Subcutaneous abdominal adipose tissue (tissue), 5 donors: ENCODE results near the gene RHEX.

Experiments used
- H3K27ac ChIP-seq: one replicate; pipeline ENCODE4 v1.7.0; 2013; ENCODE audit warnings: low read depth, mild to moderate bottlenecking, inconsistent platforms, low read length, moderate library complexity
- H3K27me3 ChIP-seq, 5 donors: one replicate each; pipeline ENCODE4 v1.7.0; 2013; ENCODE audit warnings: low read length in 5 of 5, inconsistent platforms in 1 of 5; ENCODE audit not compliant: control insufficient read depth in 5 of 5, insufficient read depth in 4 of 5
- H3K36me3 ChIP-seq, 5 donors: one replicate each; pipeline ENCODE4 v1.7.0; 2013; ENCODE audit warnings: low read length in 5 of 5; ENCODE audit not compliant: control insufficient read depth in 5 of 5, insufficient read depth in 5 of 5
- H3K4me1 ChIP-seq, 5 donors: one replicate each; pipeline ENCODE4 v1.7.0; 2013; ENCODE audit warnings: low read length in 5 of 5, mild to moderate bottlenecking in 3 of 5, moderate library complexity in 1 of 5; ENCODE audit not compliant: control insufficient read depth in 5 of 5, insufficient read depth in 5 of 5
- H3K4me3 ChIP-seq, 5 donors: one replicate each; pipeline ENCODE4 v1.7.0; 2013; ENCODE audit warnings: low read length in 5 of 5, low read depth in 1 of 5
- H3K9ac ChIP-seq, 5 donors: one replicate each; pipeline ENCODE4 v1.7.0; 2013; ENCODE audit warnings: low read length in 5 of 5, mild to moderate bottlenecking in 4 of 5, moderate library complexity in 3 of 5
- H3K9me3 ChIP-seq, 5 donors: one replicate each; pipeline ENCODE4 v1.7.0; 2013; ENCODE audit warnings: low read length in 5 of 5; ENCODE audit not compliant: control insufficient read depth in 5 of 5
- donor health status: healthy.
- donor health status: healthy.
- donor health status: healthy.
- donor health status: healthy.
- donor health status: healthy.

RHEX gene

GRCh38 chr1:206102292-206102936 lies 49.4 kb downstream of the RHEX start:
- Histone ChIP-seq H3K9me3 (no peaks in the 10 kb centered on the region), H3K36me3 (no peaks in the 10 kb centered on the region), H3K9ac (no peak overlapping the region), H3K27ac (no peak overlapping the region), H3K4me1 (peaks cover 0 to 23% (median 5%) of the 10 kb centered on the region in 5 donors), H3K27me3 (peaks cover 0 to 5% (median 0%) of the 10 kb centered on the region in 5 donors), H3K4me3 (no peak overlapping the region)

GRCh38 chr1:206103979-206104378 lies 51.0 kb downstream of the RHEX start:
- no peak overlapping the region for H3K27ac ChIP-seq
- no peak overlapping the region for H3K9ac ChIP-seq
- H3K4me3 ChIP-seq = no peak overlapping the region
- H3K36me3 ChIP-seq = no peaks in the 10 kb centered on the region
- no peaks in the 10 kb centered on the region for H3K9me3 ChIP-seq
- H3K27me3 ChIP-seq = no peaks in the 10 kb centered on the region
- H3K4me1 ChIP-seq = peaks cover 0 to 23% (median 5%) of the 10 kb centered on the region in 5 donors

- H3K36me3 ChIP-seq = no peaks in the 10 kb centered on the region
- H3K4me1 ChIP-seq = peaks cover 0 to 19% (median 5%) of the 10 kb centered on the region in 5 donors
- H3K9me3 ChIP-seq = no peaks in the 10 kb centered on the region
- H3K9ac ChIP-seq = no peak overlapping the region
- H3K27ac ChIP-seq = no peak overlapping the region
- no peaks in the 10 kb centered on the region for H3K27me3 ChIP-seq
- H3K4me3 ChIP-seq = no peak overlapping the region
These were observed 52.6 kb downstream of the RHEX start for GRCh38 chr1:206105464-206105995.

GRCh38 chr1:206106328-206107167 lies 53.6 kb downstream of the RHEX start:
- Histone ChIP-seq H3K9me3 (no peaks in the 10 kb centered on the region), H3K4me3 (no peak overlapping the region), H3K9ac (no peak overlapping the region), H3K36me3 (no peaks in the 10 kb centered on the region), H3K27ac (no peak overlapping the region), H3K4me1 (peaks cover 0 to 9% (median 5%) of the 10 kb centered on the region in 5 donors), H3K27me3 (no peaks in the 10 kb centered on the region)

- peaks cover 0 to 9% (median 5%) of the 10 kb centered on the region in 5 donors for H3K4me1 ChIP-seq
These were observed 54.2 kb downstream of the RHEX start for GRCh38 chr1:206107168-206107544.

GRCh38 chr1:206108635-206109034 lies 55.7 kb downstream of the RHEX start:
- Histone ChIP-seq H3K27me3 (no peaks in the 10 kb centered on the region), H3K9me3 (no peaks in the 10 kb centered on the region), H3K4me3 (no peak overlapping the region), H3K36me3 (no peaks in the 10 kb centered on the region), H3K27ac (no peak overlapping the region), H3K9ac (no peak overlapping the region), H3K4me1 (peaks cover 0 to 5% (median 5%) of the 10 kb centered on the region in 5 donors)

More at GRCh38 chr1:206107168-206107544, 54.2 kb downstream of the RHEX start:
- no peaks in the 10 kb centered on the region for H3K27me3 ChIP-seq
- H3K9me3 ChIP-seq = no peaks in the 10 kb centered on the region
- H3K27ac ChIP-seq = no peak overlapping the region
- H3K4me3 ChIP-seq = no peak overlapping the region
- no peak overlapping the region for H3K9ac ChIP-seq
- H3K36me3 ChIP-seq = no peaks in the 10 kb centered on the region

GRCh38 chr1:206109718-206110117 lies 56.7 kb downstream of the RHEX start:
- Histone ChIP-seq H3K36me3 (no peaks in the 10 kb centered on the region), H3K4me1 (peaks cover 0 to 5% (median 5%) of the 10 kb centered on the region in 5 donors), H3K27me3 (no peaks in the 10 kb centered on the region), H3K4me3 (no peak overlapping the region), H3K9ac (no peak overlapping the region), H3K27ac (no peak overlapping the region), H3K9me3 (no peaks in the 10 kb centered on the region)

- Histone ChIP-seq H3K4me3 (no peak overlapping the region), H3K27me3 (no peaks in the 10 kb centered on the region), H3K9ac (no peak overlapping the region), H3K27ac (no peak overlapping the region), H3K9me3 (no peaks in the 10 kb centered on the region), H3K36me3 (no peaks in the 10 kb centered on the region), H3K4me1 (peaks cover 0 to 5% (median 5%) of the 10 kb centered on the region in 5 donors)
These were observed 57.2 kb downstream of the RHEX start for GRCh38 chr1:206110161-206110560.

GRCh38 chr1:206110820-206111219 lies 57.8 kb downstream of the RHEX start:
- H3K9ac ChIP-seq = no peak overlapping the region
- no peak overlapping the region for H3K4me3 ChIP-seq
- no peak overlapping the region for H3K27ac ChIP-seq
- no peaks in the 10 kb centered on the region for H3K27me3 ChIP-seq
- H3K9me3 ChIP-seq = no peaks in the 10 kb centered on the region
- peaks cover 0 to 5% (median 5%) of the 10 kb centered on the region in 5 donors for H3K4me1 ChIP-seq
- H3K36me3 ChIP-seq = no peaks in the 10 kb centered on the region
